Keratinocyte (primary cell): ENCODE data around the gene NDUFA3. TPM values are rescaled to one million over a fixed set of nuclear protein-coding genes. Genes with fewer than 3 reads are reported as not detected.

Experiments used
- DNase-seq: peaks from one replicate; pipeline ENCODE4 v3.0.0-alpha.2; 2011; ENCODE audit warnings: low read depth, missing footprints, low spot score
- FAIRE-seq: peaks from 2 replicates; lab custom pipeline; 2011; peaks lifted over from hg19 to GRCh38; lab: Jason Lieb, UNC
- H2AFZ ChIP-seq: 2 replicates; pipeline ENCODE4 v1.6.0; 2012; ENCODE audit warnings: low read length, control low read depth, inconsistent platforms; ENCODE audit not compliant: control insufficient read depth
- H3K27ac ChIP-seq: 2 replicates; pipeline ENCODE4 v1.5.1; 2011; ENCODE audit warnings: low read length; ENCODE audit not compliant: control insufficient read depth, insufficient read depth
- H3K27me3 ChIP-seq: 3 replicates; pipeline ENCODE4 v1.6.0; 2011; ENCODE audit warnings: low read length; ENCODE audit not compliant: control insufficient read depth, insufficient read depth; ENCODE audit errors: extremely low read depth
- H3K36me3 ChIP-seq, 2 experiments: 2 replicates in 1 of 2; 3 replicates in 1 of 2; pipeline ENCODE4 v1.5.1; 2011; ENCODE audit warnings: low read length in 2 of 2, mild to moderate bottlenecking in 1 of 2; ENCODE audit not compliant: control insufficient read depth in 2 of 2, insufficient read depth in 2 of 2; ENCODE audit errors: extremely low read depth in 1 of 2
- H3K4me1 ChIP-seq: 3 replicates; pipeline ENCODE4 v1.5.1; 2011; ENCODE audit warnings: low read length; ENCODE audit not compliant: control insufficient read depth, insufficient read depth; ENCODE audit errors: extremely low read depth
- H3K4me2 ChIP-seq: 3 replicates; pipeline ENCODE4 v1.6.0; 2011; ENCODE audit warnings: low read depth, low read length; ENCODE audit not compliant: control insufficient read depth, insufficient read depth; ENCODE audit errors: extremely low read depth
- H3K4me3 ChIP-seq, 3 experiments: fragments of 200-600 bp in 1 of 3; sonication (generic) in 1 of 3; 2 replicates in 2 of 3; 3 replicates in 1 of 3; pipeline ENCODE4 v1.5.1; 2011 to 2016; ENCODE audit warnings: low read length in 3 of 3, mild to moderate bottlenecking in 3 of 3, control low read depth in 2 of 3, inconsistent platforms in 1 of 3, low read depth in 1 of 3, mixed read lengths in 1 of 3, mixed run types in 1 of 3, moderate library complexity in 1 of 3; ENCODE audit not compliant: control insufficient read depth in 2 of 3, insufficient read depth in 2 of 3; ENCODE audit errors: extremely low read depth in 1 of 3
- H3K79me2 ChIP-seq: 2 replicates; pipeline ENCODE4 v1.6.0; 2012; ENCODE audit warnings: low read length; ENCODE audit not compliant: control insufficient read depth, insufficient read depth
- H3K9ac ChIP-seq: 3 replicates; pipeline ENCODE4 v1.6.0; 2011; ENCODE audit warnings: low read length; ENCODE audit not compliant: control insufficient read depth, insufficient read depth; ENCODE audit errors: extremely low read depth
- H3K9me1 ChIP-seq: 3 replicates; pipeline ENCODE4 v1.6.0; 2011; ENCODE audit warnings: low read length; ENCODE audit not compliant: control insufficient read depth, insufficient read depth; ENCODE audit errors: extremely low read depth
- H3K9me3 ChIP-seq: 2 replicates; pipeline ENCODE4 v1.5.1; 2012; ENCODE audit warnings: low read depth, low read length; ENCODE audit not compliant: control insufficient read depth
- H4K20me1 ChIP-seq: 3 replicates; pipeline ENCODE4 v1.6.0; 2011; ENCODE audit warnings: low read length; ENCODE audit not compliant: control insufficient read depth, insufficient read depth; ENCODE audit errors: extremely low read depth
- EZH2 ChIP-seq: IDR thresholded peaks from one replicate; pipeline ENCODE4 v1.6.1; 2012; ENCODE audit warnings: inconsistent platforms, mild to moderate bottlenecking, low read length, moderate library complexity
- dilution Hi-C: fragments of 300-500 bp; cut with MboI; formaldehyde crosslinking; loops from one replicate; pipeline ENCODE4 v1.7.0; 2020; ENCODE audit warnings: low sequenced_read_pairs; ENCODE audit not compliant: extremely low pct_ligation_motif_present
- polyA plus RNA-seq, 5 experiments: library from polyadenylated mRNA; depleted of rRNA in 3 of 5; stranded (reverse) in 3 of 5; stranded (forward) in 1 of 5; unstranded in 1 of 5; fragments of >200 nt; gene quantifications; 1 replicate in 1 of 5; 2 replicates in 3 of 5; 3 replicates in 1 of 5; pipeline versions ENCODE4 v1.2.1 to v1.2.3, GENCODE V29; 2011 to 2012; ENCODE audit warnings: missing spikeins in 2 of 5, low read depth in 1 of 5, low replicate concordance in 1 of 5
- TF ChIP-seq, protein P1 (sequence below), 3 experiments: IDR thresholded peaks in 1 of 3; conservative IDR thresholded peaks in 1 of 3; optimal IDR thresholded peaks in 1 of 3; 2 replicates in 2 of 3; 3 replicates in 1 of 3; pipeline versions ENCODE3 to v1.5.1; 2011; ENCODE audit warnings: low read length in 3 of 3, mild to moderate bottlenecking in 3 of 3, moderate library complexity in 2 of 3, control low read depth in 1 of 3, inconsistent platforms in 1 of 3; ENCODE audit not compliant: insufficient read depth in 2 of 3; ENCODE audit errors: extremely low read depth in 1 of 3

The NDUFA3 gene
- polyA plus RNA-seq, 1 donor (not counting 4 experiments of a cell fraction or from before 2014, with no cell fraction given), result 41.9 TPM

- H2AFZ ChIP-seq, result no peak overlapping the region
- H3K27ac ChIP-seq, result no peak overlapping the region
- TF ChIP-seq, protein P1, sequence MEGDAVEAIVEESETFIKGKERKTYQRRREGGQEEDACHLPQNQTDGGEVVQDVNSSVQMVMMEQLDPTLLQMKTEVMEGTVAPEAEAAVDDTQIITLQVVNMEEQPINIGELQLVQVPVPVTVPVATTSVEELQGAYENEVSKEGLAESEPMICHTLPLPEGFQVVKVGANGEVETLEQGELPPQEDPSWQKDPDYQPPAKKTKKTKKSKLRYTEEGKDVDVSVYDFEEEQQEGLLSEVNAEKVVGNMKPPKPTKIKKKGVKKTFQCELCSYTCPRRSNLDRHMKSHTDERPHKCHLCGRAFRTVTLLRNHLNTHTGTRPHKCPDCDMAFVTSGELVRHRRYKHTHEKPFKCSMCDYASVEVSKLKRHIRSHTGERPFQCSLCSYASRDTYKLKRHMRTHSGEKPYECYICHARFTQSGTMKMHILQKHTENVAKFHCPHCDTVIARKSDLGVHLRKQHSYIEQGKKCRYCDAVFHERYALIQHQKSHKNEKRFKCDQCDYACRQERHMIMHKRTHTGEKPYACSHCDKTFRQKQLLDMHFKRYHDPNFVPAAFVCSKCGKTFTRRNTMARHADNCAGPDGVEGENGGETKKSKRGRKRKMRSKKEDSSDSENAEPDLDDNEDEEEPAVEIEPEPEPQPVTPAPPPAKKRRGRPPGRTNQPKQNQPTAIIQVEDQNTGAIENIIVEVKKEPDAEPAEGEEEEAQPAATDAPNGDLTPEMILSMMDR (optimal IDR thresholded peaks at IDR 0.05 in 1 of 3, IDR thresholded peaks at IDR 0.05 in 1 of 3, conservative IDR thresholded peaks at IDR 0.05 in 1 of 3; ENCODE audit: extremely low read depth in 1 of 3, insufficient read depth in 2 of 3, low read length in 3 of 3), result no peak
- no peak for TF ChIP-seq EZH2
These were observed 7.0 kb downstream of the NDUFA3 start for GRCh38 chr19:54109651-54110050.

DNA sequence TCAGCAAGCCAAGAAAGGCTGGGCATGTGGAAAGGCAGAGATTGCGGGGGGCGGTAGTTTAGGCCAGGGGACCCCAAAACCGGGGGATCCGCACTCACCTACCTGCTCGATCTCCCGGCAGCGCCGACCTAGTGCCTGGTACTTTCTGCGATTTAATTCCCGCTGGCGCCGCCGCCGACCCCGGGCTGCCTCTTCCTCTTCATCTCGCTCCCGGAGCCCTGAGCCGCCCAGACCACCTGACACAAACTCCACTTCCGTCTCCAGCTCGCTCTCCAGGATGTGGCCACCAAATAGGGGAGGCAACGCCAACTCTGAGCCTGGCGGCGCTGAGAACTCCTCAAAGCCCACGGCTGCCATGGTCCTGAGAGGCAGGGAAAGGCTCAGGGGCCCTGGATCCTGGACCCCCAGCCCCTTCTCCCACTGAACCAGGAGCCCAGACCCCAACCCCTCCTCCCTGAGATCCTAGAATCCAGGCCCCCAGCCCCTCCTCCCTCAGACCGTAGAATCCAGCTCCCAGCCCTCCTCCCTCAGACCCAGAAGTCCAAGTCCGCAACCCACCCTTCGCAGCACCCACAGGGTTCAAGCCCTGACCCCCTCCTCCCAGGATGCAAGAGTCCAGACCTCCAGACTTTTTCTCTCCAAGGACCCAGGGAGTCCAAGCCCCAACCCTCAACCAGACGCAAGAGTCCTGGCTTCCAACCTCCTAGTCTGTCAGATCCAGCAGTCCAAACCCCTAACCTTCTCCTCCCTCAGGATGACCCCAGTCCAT, 11.9 kb downstream of the NDUFA3 start:
- peak overlapping the region; percentile 96 for H3K27ac ChIP-seq

More at GRCh38 chr19:54109651-54110050, 7.0 kb downstream of the NDUFA3 start:
- H3K9me1 ChIP-seq, result no peaks in the 10 kb centered on the region
- no peaks in the 10 kb centered on the region for H3K9me3 ChIP-seq
- H3K4me2 ChIP-seq, result no peak overlapping the region
- peaks cover 15 to 23% of the 10 kb centered on the region in 2 experiments for H3K36me3 ChIP-seq
- peaks cover 6% of the 10 kb centered on the region for H3K79me2 ChIP-seq
- no peak for DNase-seq
- H3K4me1 ChIP-seq, result peaks cover 4% of the 10 kb centered on the region
- H4K20me1 ChIP-seq, result peaks cover 3% of the 10 kb centered on the region
- no peaks in the 10 kb centered on the region for H3K27me3 ChIP-seq
- no peak for FAIRE-seq
- no peak overlapping the region for H3K4me3 ChIP-seq
- no peak overlapping the region for H3K9ac ChIP-seq
- dilution Hi-C loops, result no loop called here

More for the DNA sequence above, 11.9 kb downstream of the NDUFA3 start:
- no peak for TF ChIP-seq EZH2
- TF ChIP-seq, protein P1 (optimal IDR thresholded peaks at IDR 0.05 in 1 of 3, IDR thresholded peaks at IDR 0.05 in 1 of 3, conservative IDR thresholded peaks at IDR 0.05 in 1 of 3; ENCODE audit: extremely low read depth in 1 of 3, insufficient read depth in 2 of 3, low read length in 3 of 3), result no peak
- H2AFZ ChIP-seq, result no peak overlapping the region
- peaks cover 12% of the 10 kb centered on the region for H3K4me1 ChIP-seq
- peak overlapping the region; percentile 81 for H3K4me2 ChIP-seq
- FAIRE-seq, result peak; percentile 9
- dilution Hi-C loops, result no loop called here
- H3K79me2 ChIP-seq, result peaks cover 27% of the 10 kb centered on the region
- peaks cover 5 to 13% of the 10 kb centered on the region in 2 experiments for H3K36me3 ChIP-seq
- no peaks in the 10 kb centered on the region for H4K20me1 ChIP-seq
- DNase-seq, result no peak
- no peaks in the 10 kb centered on the region for H3K9me3 ChIP-seq
- no peaks in the 10 kb centered on the region for H3K27me3 ChIP-seq
- peak overlapping the region; percentile 50 to 90 (median 89) for H3K4me3 ChIP-seq
- peak overlapping the region; percentile 95 for H3K9ac ChIP-seq
- H3K9me1 ChIP-seq, result no peaks in the 10 kb centered on the region
